ENCODE data around the gene PIK3R4.
A peak's percentile ranks its signal among the peaks of the same experiment; 100 is the strongest.

The PIK3R4 gene

GRCh38 chr3:130687327-130687726 is 59.3 kb downstream of the PIK3R4 start:
- DNase-seq: no peak

- no peak for DNase-seq
Observed at GRCh38 chr3:130686833-130687232, 59.8 kb downstream of the PIK3R4 start.

- no peak for DNase-seq
Observed at GRCh38 chr3:130682131-130682530, 64.5 kb downstream of the PIK3R4 start.

- DNase-seq: no peak
Observed at GRCh38 chr3:130679218-130679617, 67.4 kb downstream of the PIK3R4 start.

- no peak for DNase-seq
Observed at GRCh38 chr3:130677343-130677742, 69.3 kb downstream of the PIK3R4 start.

- no peak for DNase-seq
Observed at GRCh38 chr3:130671545-130672312, 74.9 kb downstream of the PIK3R4 start.

- DNase-seq: no peak
Observed at GRCh38 chr3:130669740-130670139, 76.9 kb downstream of the PIK3R4 start.

- DNase-seq: no peak
Observed at GRCh38 chr3:130663092-130663491, 83.5 kb downstream of the PIK3R4 start.

GRCh38 chr3:130662501-130662996 is 84.1 kb downstream of the PIK3R4 start:
- DNase-seq: no peak

- no peak for DNase-seq
Observed at GRCh38 chr3:130661140-130661891, 85.3 kb downstream of the PIK3R4 start.

- DNase-seq: no peak
Observed at GRCh38 chr3:130659911-130660310, 86.7 kb downstream of the PIK3R4 start.

- DNase-seq: no peak
Observed at GRCh38 chr3:130658678-130659077, 88.0 kb downstream of the PIK3R4 start.

GRCh38 chr3:130656627-130657026 is 90.0 kb downstream of the PIK3R4 start:
- DNase-seq: no peak

- DNase-seq: peak; percentile 40
Observed at GRCh38 chr3:130654921-130655320, 91.7 kb downstream of the PIK3R4 start.

- no peak for DNase-seq
Observed at GRCh38 chr3:130654091-130654490, 92.5 kb downstream of the PIK3R4 start.

GRCh38 chr3:130649061-130649654 is 97.5 kb downstream of the PIK3R4 start:
- no peak for DNase-seq

GRCh38 chr3:130648293-130648692 is 98.3 kb downstream of the PIK3R4 start:
- DNase-seq: no peak

GRCh38 chr3:130645261-130645660 is 101.4 kb downstream of the PIK3R4 start:
- DNase-seq: no peak

GRCh38 chr3:130644628-130645253 is 101.9 kb downstream of the PIK3R4 start:
- DNase-seq: no peak

- DNase-seq: no peak
Observed at GRCh38 chr3:130640027-130640426, 106.6 kb downstream of the PIK3R4 start.

- no peak for DNase-seq
Observed at GRCh38 chr3:130636480-130637234, 110.0 kb downstream of the PIK3R4 start.

GRCh38 chr3:130635978-130636377 is 110.7 kb downstream of the PIK3R4 start:
- DNase-seq: no peak
